ENCODE results near the gene LATS1. TPM values are rescaled to one million over a fixed set of nuclear protein-coding genes. Genes with fewer than 3 reads are reported as not detected.
A peak's percentile ranks its signal among the peaks of the same experiment; 100 is the strongest.

Gene LATS1
- total and polyA plus RNA-seq, 10 of the 15 experiments (the other 5 are each of a cell fraction or from before 2014, with no cell fraction given): 2.1 to 15.6 (median 11.0) TPM

- RAD21 ChIA-PET (ENCODE audit: unreplicated experiment): no interaction called here
- Histone ChIP-seq H3K27me3 (replicated peaks in 1 of 2; ENCODE audit: control insufficient read depth in 2 of 2, insufficient read depth in 2 of 2, low read length in 1 of 2) (no peaks in the 10 kb centered on the region), H3K4me1 (ENCODE audit: control insufficient read depth, insufficient read depth, low read length) (peaks cover 6% of the 10 kb centered on the region; the same call in 1 of the 2 replicates), H2AFZ (ENCODE audit: control insufficient read depth, low read depth, low read length) (no peak overlapping the region), H3K27ac (ENCODE audit: control insufficient read depth, insufficient read depth) (no peak overlapping the region), H3K79me2 (ENCODE audit: control insufficient read depth, insufficient read depth, low read length) (no peaks in the 10 kb centered on the region), H3K36me3 (ENCODE audit: control insufficient read depth in 2 of 2, insufficient read depth in 2 of 2, low read length in 1 of 2) (peaks cover 0 to 13% of the 10 kb centered on the region in 2 experiments; a peak in 1 of 4 replicates), H3K4me3 (no peak overlapping the region), H3K4me2 (ENCODE audit: control insufficient read depth, insufficient read depth) (no peak overlapping the region), H3K9ac (ENCODE audit: control insufficient read depth, insufficient read depth, low read length) (no peak overlapping the region), H4K20me1 (ENCODE audit: control insufficient read depth, insufficient read depth) (no peaks in the 10 kb centered on the region), H3K9me3 (replicated peaks; ENCODE audit: control insufficient read depth, insufficient read depth, low read length) (no peaks in the 10 kb centered on the region; the same call in 2 of the 3 replicates)
- no TSS peak for BruUV-seq (replicated peaks)
- intact Hi-C loops (cut with micrococcal nuclease; ENCODE audit: unreplicated experiment): no loop called here
- CTCF ChIA-PET: interaction anchor here (1.0 kb wide), 1 partner anchor 67 kb away, joined by 3 read pairs; no protein-coding TSS in a partner anchor
- in situ Hi-C loops (cut with MboI): no loop called here
- peak; percentile 62 for ATAC-seq
- DNase-seq (ENCODE audit: low read depth, low spot score): no peak
- POLR2A ChIA-PET: interaction anchor here (0.6 kb wide), 1 partner anchor 80 kb away, joined by 3 read pairs; no protein-coding TSS in a partner anchor
- FAIRE-seq: peak; percentile 27
- SMC1A ChIA-PET (ENCODE audit: uncharacterized antibody, unreplicated experiment): no interaction called here
- 0% methylated on average over 1 of the region's 1 CpG for WGBS (ENCODE audit: insufficient coverage, insufficient replicate concordance, low lambda C conversion rate, missing lambda C conversion rate)
- TF ChIP-seq GABPA (IDR thresholded peaks at IDR 0.05; ENCODE audit: low read depth): no peak
- TF ChIP-seq KDM1A (IDR thresholded peaks at IDR 0.05; ENCODE audit: borderline replicate concordance): no peak
- TF ChIP-seq CHD4 (IDR thresholded peaks at IDR 0.05): no peak
- no peak for TF ChIP-seq JUND (IDR thresholded peaks at IDR 0.05; ENCODE audit: low read depth, low read length)
- TF ChIP-seq SMAD1 (IDR thresholded peaks at IDR 0.05; ENCODE audit: low read depth, partially characterized antibody): no peak
- TF ChIP-seq REST (IDR thresholded peaks at IDR 0.05; ENCODE audit: low read depth, low read length): no peak
- no peak for TF ChIP-seq ZNF592 (IDR thresholded peaks at IDR 0.05)
- no peak for TF ChIP-seq ATF2 (IDR thresholded peaks at IDR 0.05; ENCODE audit: low read length)
- TF ChIP-seq POLR2AphosphoS2 (IDR thresholded peaks at IDR 0.05; ENCODE audit: low read depth, low read length): no peak
- no peak for TF ChIP-seq USF2 (IDR thresholded peaks at IDR 0.05; ENCODE audit: borderline replicate concordance, low read depth, low read length)
- no peak for TF ChIP-seq CBX5 (IDR thresholded peaks at IDR 0.05; ENCODE audit: low read depth)
- no peak for TF ChIP-seq SMAD5 (IDR thresholded peaks at IDR 0.05; ENCODE audit: low read depth)
- no peak for TF ChIP-seq YBX1 (IDR thresholded peaks at IDR 0.05)
- no peak for TF ChIP-seq EGR1 (IDR thresholded peaks at IDR 0.05; ENCODE audit: borderline replicate concordance in 1 of 2, low read depth in 2 of 2, low read length in 2 of 2)
- TF ChIP-seq CBFB (IDR thresholded peaks at IDR 0.05; ENCODE audit: low read depth): no peak
- no peak for TF ChIP-seq IKZF2 (IDR thresholded peaks at IDR 0.05)
Measured at GRCh38 chr6:149634315-149634714, 83.6 kb downstream of the LATS1 start.

Data from GM12878 (cell line).